Adrenal gland (tissue), 12 donors: ENCODE results near the gene HIVEP3. TPM values are rescaled to one million over a fixed set of nuclear protein-coding genes. Genes with fewer than 3 reads are reported as not detected.

Experiments
- DNase-seq, 7 donors: peaks; one replicate each; pipeline ENCODE4 v3.0.0-alpha.2; 2019 to 2020
- H3K27ac ChIP-seq, 5 donors: fragments of 200-600 bp; sonication (generic) in 4 of 5; 1 replicate in 3 of 5; 2 replicates in 2 of 5; pipeline versions ENCODE4 v1.5.1 to v1.8.0; 2016 to 2020; ENCODE audit warnings: mild to moderate bottlenecking in 1 of 5
- H3K27me3 ChIP-seq: fragments of 200-600 bp; 2 replicates; pipeline ENCODE4 v1.8.0; 2021
- H3K36me3 ChIP-seq, 2 donors: fragments of 200-600 bp; replicated peaks in 1 of 2; 1 replicate in 1 of 2; 2 replicates in 1 of 2; pipeline versions ENCODE4 v1.5.1 to v1.8.0; 2018 to 2022
- H3K4me1 ChIP-seq, 2 donors: fragments of 200-600 bp; replicated peaks in 1 of 2; 1 replicate in 1 of 2; 2 replicates in 1 of 2; pipeline versions ENCODE4 v1.5.1 to v1.8.0; 2018 to 2021
- H3K4me3 ChIP-seq, 4 donors: fragments of 200-600 bp; sonication (generic) in 3 of 4; one replicate each; pipeline ENCODE4 v1.5.1; 2016 to 2018
- H3K9me3 ChIP-seq, 3 donors: fragments of 200-600 bp; sonication (generic) in 1 of 3; replicated peaks in 1 of 3; 1 replicate in 2 of 3; 2 replicates in 1 of 3; pipeline versions ENCODE4 v1.5.1 to v1.8.0; 2016 to 2021
- POLR2A ChIP-seq, 2 donors: fragments of 450-650 bp; IDR thresholded peaks; one replicate each; pipeline ENCODE4 v1.6.1; 2017; ENCODE audit warnings: antibody characterized with exemption in 2 of 2, mild to moderate bottlenecking in 2 of 2, moderate library complexity in 1 of 2
- WGBS, 4 donors: extraction: QIAGEN DNeasy Blood & Tissue Kit in 2 of 4; methylation state at CpG; one replicate each; pipeline versions ENCODE4 v1.1.5 to v1.1.7; 2013 to 2017; 5-methylcytosine and 5-hydroxymethylcytosine counted together
- intact Hi-C, 2 donors: fragments of 100-400 bp; cut with DNase I; formaldehyde crosslinking; loops; one replicate each; pipeline versions ENCODE4 v1.14.1 to v1.15.0; 2022 to 2023
- polyA plus RNA-seq, 3 donors: library from polyadenylated mRNA; stranded (reverse); fragments of 200-250 nt in 2 of 3; fragments of 350-450 nt in 1 of 3; fragmentation: Illumina TruSeq in 1 of 3; extraction: RNeasy Lipid Tissue Mini Kit (QIAGEN cat#74804) in 1 of 3; gene quantifications; one replicate each; pipeline ENCODE4 v1.2.3, GENCODE V29; 2013 to 2014
- total RNA-seq, 9 donors: library from RNA; depleted of rRNA in 4 of 9; stranded (reverse); fragments of >200 nt in 4 of 9; fragments of 120-200 nt in 1 of 9; fragmentation: NEBNext Ultra II Directional in 1 of 9; extraction: Animal tissue kit (Norgen Biotek cat#: 25700) in 1 of 9; gene quantifications; one replicate each; pipeline versions ENCODE4 v1.1.0 to v1.2.4, GENCODE V29; 2013 to 2023
- TF ChIP-seq, protein P1 (sequence below), 6 experiments: fragments of 450-650 bp in 4 of 6; fragments of 200-600 bp in 2 of 6; sonication (generic) in 1 of 6; IDR thresholded peaks; 1 replicate in 5 of 6; 2 replicates in 1 of 6; pipeline versions ENCODE4 v1.5.1 to v1.8.0; 2016 to 2021; ENCODE audit warnings: antibody characterized with exemption in 6 of 6, mild to moderate bottlenecking in 2 of 6, moderate library complexity in 1 of 6
- donor health status: healthy with polysubstance abuse.
- donor health status: Bipolar disorder and iron deficiency.
- donor health status: DM: yes; HTN: yes; CAD: no.
- donor health status: DM: no; HTN: no; CAD: no.
- donor health status: DM: no; HTN: no; CAD: no.
- donor health status: DM: yes; HTN: yes; CAD: no.

HIVEP3 gene
- total and polyA plus RNA-seq, 12 donors = 3.2 to 7.7 (median 7.0) TPM

DNA sequence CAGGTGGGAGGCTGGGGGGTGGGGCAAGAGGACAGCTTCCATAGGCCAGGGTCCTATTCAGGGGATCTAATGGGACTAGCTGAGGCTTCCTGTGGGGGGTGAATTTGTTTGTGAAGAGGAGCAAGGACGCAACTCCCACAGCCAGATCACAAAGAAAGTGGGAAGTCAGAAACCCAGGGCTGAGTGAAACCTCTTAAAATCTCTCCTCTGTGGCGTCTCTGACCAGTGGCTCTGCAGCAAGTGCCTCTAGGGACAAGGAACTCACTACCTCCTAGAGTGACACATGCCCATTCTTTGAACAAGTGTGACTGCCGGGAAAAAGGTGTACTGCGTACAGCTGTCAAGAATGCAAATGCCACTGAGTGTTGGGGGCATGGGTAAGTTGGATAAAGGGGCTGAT lies 187.9 kb downstream of the HIVEP3 start:
- no peak for DNase-seq
- intact Hi-C loops = no loop called here
- no peaks in the 10 kb centered on the region for H3K27me3 ChIP-seq

DNA sequence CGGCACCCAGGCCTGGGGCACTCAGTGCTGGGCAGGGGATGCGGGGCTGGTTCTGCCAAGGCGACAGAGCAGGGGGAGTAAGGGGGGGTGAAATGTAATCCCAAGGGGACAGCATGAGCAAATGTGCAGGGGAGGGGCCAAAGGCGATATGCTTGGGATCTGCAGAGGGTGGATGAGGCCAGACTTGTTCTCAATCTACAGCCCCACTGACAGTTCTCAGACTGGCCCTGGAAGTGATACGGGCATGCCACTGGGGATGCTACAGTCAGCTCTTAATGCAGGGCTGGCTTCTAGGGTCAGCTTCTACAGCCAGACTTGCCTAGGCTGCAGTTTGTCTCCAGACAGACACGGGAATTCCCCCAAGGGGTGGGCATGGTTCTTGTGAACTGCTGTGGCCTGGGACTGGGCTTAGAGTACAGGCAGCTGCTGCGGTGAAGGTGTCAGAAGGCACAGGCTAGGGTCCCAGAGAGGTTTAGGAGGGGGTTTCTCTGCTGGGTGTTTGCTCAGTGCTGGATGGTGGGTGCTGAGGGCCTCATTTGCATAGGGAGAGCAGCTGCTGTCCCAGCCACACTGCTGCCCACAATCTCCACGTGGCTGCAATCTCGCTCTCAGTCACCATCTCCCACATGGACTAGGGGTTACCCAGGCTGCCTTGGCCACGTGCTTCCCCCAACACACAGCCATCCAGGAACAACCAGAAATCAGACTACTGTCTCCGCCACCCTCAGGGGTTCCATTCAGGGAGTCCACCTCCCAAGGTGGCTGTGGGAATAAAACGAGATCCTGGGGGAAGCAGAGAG lies 190.1 kb downstream of the HIVEP3 start:
- Histone ChIP-seq H3K27ac (no peak overlapping the region), H3K4me3 (no peak overlapping the region), H3K4me1 (peaks cover 0 to 46% of the 10 kb centered on the region in 2 donors), H3K36me3 (no peaks in the 10 kb centered on the region), H3K27me3 (no peaks in the 10 kb centered on the region), H3K9me3 (no peaks in the 10 kb centered on the region)
- 67 to 71% (median 70%) methylated on average over 8 to 12 of the region's 12 CpGs for WGBS, 4 donors
- intact Hi-C loops = no loop called here
- peak in 2 of 7 donors; percentile 22 to 31 for DNase-seq
- TF ChIP-seq, protein P1, sequence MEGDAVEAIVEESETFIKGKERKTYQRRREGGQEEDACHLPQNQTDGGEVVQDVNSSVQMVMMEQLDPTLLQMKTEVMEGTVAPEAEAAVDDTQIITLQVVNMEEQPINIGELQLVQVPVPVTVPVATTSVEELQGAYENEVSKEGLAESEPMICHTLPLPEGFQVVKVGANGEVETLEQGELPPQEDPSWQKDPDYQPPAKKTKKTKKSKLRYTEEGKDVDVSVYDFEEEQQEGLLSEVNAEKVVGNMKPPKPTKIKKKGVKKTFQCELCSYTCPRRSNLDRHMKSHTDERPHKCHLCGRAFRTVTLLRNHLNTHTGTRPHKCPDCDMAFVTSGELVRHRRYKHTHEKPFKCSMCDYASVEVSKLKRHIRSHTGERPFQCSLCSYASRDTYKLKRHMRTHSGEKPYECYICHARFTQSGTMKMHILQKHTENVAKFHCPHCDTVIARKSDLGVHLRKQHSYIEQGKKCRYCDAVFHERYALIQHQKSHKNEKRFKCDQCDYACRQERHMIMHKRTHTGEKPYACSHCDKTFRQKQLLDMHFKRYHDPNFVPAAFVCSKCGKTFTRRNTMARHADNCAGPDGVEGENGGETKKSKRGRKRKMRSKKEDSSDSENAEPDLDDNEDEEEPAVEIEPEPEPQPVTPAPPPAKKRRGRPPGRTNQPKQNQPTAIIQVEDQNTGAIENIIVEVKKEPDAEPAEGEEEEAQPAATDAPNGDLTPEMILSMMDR (IDR thresholded peaks at IDR 0.05) = no peak
- TF ChIP-seq POLR2A (IDR thresholded peaks at IDR 0.05) = no peak

More for the DNA sequence above, 187.9 kb downstream of the HIVEP3 start:
- H3K9me3 ChIP-seq = no peaks in the 10 kb centered on the region
- H3K27ac ChIP-seq = no peak overlapping the region
- H3K4me1 ChIP-seq = peaks cover 0 to 51% of the 10 kb centered on the region in 2 donors
- no peak overlapping the region for H3K4me3 ChIP-seq
- WGBS, 4 donors = 76 to 86% (median 79%) methylated on average over 4 of the region's 4 CpGs
- no peaks in the 10 kb centered on the region for H3K36me3 ChIP-seq
- TF ChIP-seq, protein P1 (IDR thresholded peaks at IDR 0.05) = no peak
- TF ChIP-seq POLR2A (IDR thresholded peaks at IDR 0.05) = no peak

DNA sequence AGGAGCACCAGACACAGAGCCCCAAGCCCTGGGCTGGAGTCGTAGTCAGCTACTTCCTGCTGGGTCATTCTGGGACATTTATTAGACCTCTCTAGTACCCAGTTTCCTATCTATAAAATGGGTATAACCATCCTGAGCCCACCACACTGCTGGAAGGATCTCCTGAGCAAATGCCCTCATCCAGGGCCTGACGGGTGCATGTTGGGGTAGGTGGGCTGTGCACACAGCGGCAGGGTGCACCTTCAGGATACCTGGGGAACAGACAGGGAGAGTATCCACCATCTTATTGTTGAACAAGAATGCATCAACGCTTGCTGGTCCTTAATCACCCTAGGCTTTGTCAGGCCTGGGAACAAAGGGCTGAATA lies 191.0 kb downstream of the HIVEP3 start:
- Histone ChIP-seq H3K9me3 (no peaks in the 10 kb centered on the region), H3K27me3 (no peaks in the 10 kb centered on the region), H3K4me3 (no peak overlapping the region), H3K27ac (peak overlapping the region in 2 of 5 donors; percentile 21 to 65), H3K36me3 (no peaks in the 10 kb centered on the region), H3K4me1 (peaks cover 0 to 40% of the 10 kb centered on the region in 2 donors)
- WGBS, 4 donors = 86 to 95% (median 89%) methylated on average over 4 of the region's 4 CpGs
- intact Hi-C loops = no loop called here
- DNase-seq = no peak
- no peak for TF ChIP-seq POLR2A (IDR thresholded peaks at IDR 0.05)
- TF ChIP-seq, protein P1 (IDR thresholded peaks at IDR 0.05) = no peak

DNA sequence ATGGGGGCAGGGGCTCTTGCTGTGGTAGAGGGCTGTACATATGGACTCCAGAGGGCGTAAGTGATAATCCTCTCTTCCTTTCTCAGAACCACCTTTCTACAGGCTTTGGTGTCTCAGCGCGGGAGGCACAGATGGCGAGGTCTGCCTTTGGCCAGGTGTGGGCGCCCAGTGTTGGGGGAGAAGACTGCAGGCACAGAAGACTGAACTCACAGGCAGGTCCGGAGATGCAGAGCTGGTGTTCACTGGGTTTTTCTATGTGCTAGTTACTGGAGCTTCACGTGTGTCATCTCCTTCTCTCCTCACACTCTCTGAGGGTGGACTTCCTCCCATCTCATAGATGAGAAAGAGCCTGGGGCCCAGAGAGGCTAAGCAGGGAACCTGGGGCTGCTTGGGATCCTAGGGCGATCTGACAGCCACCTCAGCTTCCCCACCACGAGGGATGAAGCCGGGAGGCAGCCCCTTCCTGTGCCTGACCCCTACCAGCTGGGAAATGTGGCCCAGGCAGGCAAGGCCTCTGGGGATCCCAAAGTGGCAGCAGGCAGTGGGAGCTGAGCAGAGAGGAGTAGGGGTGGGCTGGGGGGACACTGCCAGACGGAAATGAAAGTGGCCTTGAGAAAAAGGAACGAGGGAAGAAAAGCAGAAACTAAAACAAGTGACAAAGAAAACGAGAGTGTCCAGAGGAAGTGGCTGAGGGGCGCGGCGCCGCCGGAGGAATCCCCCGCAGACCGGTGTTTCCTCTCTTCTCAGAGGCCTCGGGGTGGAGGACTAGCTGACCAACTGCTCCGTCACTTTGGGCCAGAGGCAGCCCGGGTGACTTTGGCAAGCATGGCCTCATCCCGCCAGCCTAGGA lies 191.6 kb downstream of the HIVEP3 start:
- H3K9me3 ChIP-seq = no peaks in the 10 kb centered on the region
- H3K4me1 ChIP-seq = peaks cover 0 to 37% of the 10 kb centered on the region in 2 donors
- H3K4me3 ChIP-seq = no peak overlapping the region
- TF ChIP-seq, protein P1 (IDR thresholded peaks at IDR 0.05) = no peak
- no peak for TF ChIP-seq POLR2A (IDR thresholded peaks at IDR 0.05)
- H3K27ac ChIP-seq = peak overlapping the region in 2 of 5 donors; percentile 21 to 65
- peak; percentile 50 to 80 (median 69) for DNase-seq
- intact Hi-C loops = no loop called here
- H3K36me3 ChIP-seq = no peaks in the 10 kb centered on the region
- 52 to 71% (median 63%) methylated on average over 23 to 24 of the region's 24 CpGs for WGBS, 4 donors
- no peaks in the 10 kb centered on the region for H3K27me3 ChIP-seq
